Measurements from ENCODE around the gene TRIM2.

TRIM2 gene

GRCh38 chr4:153332936-153333335 is 128.7 kb downstream of the TRIM2 start:
- DNase-seq (ENCODE audit: low spot score), result no peak

- DNase-seq (ENCODE audit: low spot score), result no peak
Observed at GRCh38 chr4:153333874-153334273, 129.6 kb downstream of the TRIM2 start.

- no peak for DNase-seq (ENCODE audit: low spot score)
Observed at GRCh38 chr4:153335665-153336064, 131.4 kb downstream of the TRIM2 start.

GRCh38 chr4:153337686-153338085 is 133.4 kb downstream of the TRIM2 start:
- DNase-seq (ENCODE audit: low spot score), result no peak

GRCh38 chr4:153341575-153342090 is 137.4 kb downstream of the TRIM2 start:
- DNase-seq (ENCODE audit: low spot score), result no peak

- no peak for DNase-seq (ENCODE audit: low spot score)
Observed at GRCh38 chr4:153342751-153343552, 138.7 kb downstream of the TRIM2 start.

- DNase-seq (ENCODE audit: low spot score), result peak; percentile 96
Observed at GRCh38 chr4:153344131-153345011, 140.1 kb downstream of the TRIM2 start, which contains the start of gene MND1. Gene MND1 (plus strand): TSS chr4:153344688. CDS start chr4:153344738, 50 bp downstream.

GRCh38 chr4:153345012-153345981 is 141.1 kb downstream of the TRIM2 start:
- no peak for DNase-seq (ENCODE audit: low spot score)

- no peak for DNase-seq (ENCODE audit: low spot score)
Observed at GRCh38 chr4:153346031-153346430, 141.8 kb downstream of the TRIM2 start.

- no peak for DNase-seq (ENCODE audit: low spot score)
Observed at GRCh38 chr4:153346563-153346962, 142.3 kb downstream of the TRIM2 start.

- no peak for DNase-seq (ENCODE audit: low spot score)
Observed at GRCh38 chr4:153347117-153347516, 142.9 kb downstream of the TRIM2 start.

- DNase-seq (ENCODE audit: low spot score), result no peak
Observed at GRCh38 chr4:153348006-153348405, 143.8 kb downstream of the TRIM2 start.

GRCh38 chr4:153349206-153349805 is 145.1 kb downstream of the TRIM2 start:
- DNase-seq (ENCODE audit: low spot score), result no peak

GRCh38 chr4:153362184-153362583 is 157.9 kb downstream of the TRIM2 start:
- no peak for DNase-seq (ENCODE audit: low spot score)

GRCh38 chr4:153364061-153364460 is 159.8 kb downstream of the TRIM2 start:
- DNase-seq (ENCODE audit: low spot score), result no peak

- DNase-seq (ENCODE audit: low spot score), result no peak
Observed at GRCh38 chr4:153365003-153365402, 160.8 kb downstream of the TRIM2 start.

GRCh38 chr4:153366486-153366885 is 162.2 kb downstream of the TRIM2 start:
- DNase-seq (ENCODE audit: low spot score), result no peak

GRCh38 chr4:153367092-153367491 is 162.8 kb downstream of the TRIM2 start:
- DNase-seq (ENCODE audit: low spot score), result no peak

GRCh38 chr4:153369021-153369420 is 164.8 kb downstream of the TRIM2 start:
- DNase-seq (ENCODE audit: low spot score), result no peak

GRCh38 chr4:153371701-153372234 is 167.5 kb downstream of the TRIM2 start:
- no peak for DNase-seq (ENCODE audit: low spot score)

Data from ecto neural progenitor cell (in vitro differentiated cells).